ENCODE measurements around the gene JAM3. TPM values are rescaled to one million over a fixed set of nuclear protein-coding genes. Genes with fewer than 3 reads are reported as not detected.

Gene JAM3
- total and polyA plus RNA-seq, 2 donors (not counting 3 experiments of a cell fraction or from before 2014, with no cell fraction given), result 78.8 to 137 TPM

DNA sequence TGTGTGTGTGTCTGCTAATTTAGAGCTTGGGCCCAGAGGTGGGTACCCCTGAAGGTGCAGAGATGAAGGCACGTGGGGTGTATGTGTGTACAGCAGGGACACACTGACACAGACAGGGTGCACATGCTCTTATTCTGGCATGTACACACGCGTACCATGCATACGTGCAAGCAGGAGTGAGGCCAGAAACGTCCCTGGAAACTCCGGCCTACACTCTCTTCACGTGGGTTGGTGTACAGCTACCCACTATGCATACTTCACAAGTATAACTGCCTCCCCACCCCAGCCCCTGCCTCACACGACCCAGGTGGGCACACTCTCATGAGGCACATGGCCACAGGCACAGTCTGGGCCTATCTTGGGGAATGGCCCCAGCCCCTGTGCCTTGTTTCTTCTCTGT is 27.5 kb upstream of the JAM3 start:
- no peak overlapping the region for H3K9ac ChIP-seq (replicated peaks; ENCODE audit: extremely low read depth, insufficient read depth, low read length)
- H4K20me1 ChIP-seq (replicated peaks; ENCODE audit: control insufficient read depth, extremely low read depth, insufficient read depth, low read length), result no peaks in the 10 kb centered on the region
- BruUV-seq (replicated peaks), result no TSS peak
- POLR2A ChIA-PET, result no interaction called here
- FAIRE-seq, result no peak
- H3K36me3 ChIP-seq (ENCODE audit: control insufficient read depth in 2 of 2, extremely low read depth in 1 of 2, insufficient read depth in 2 of 2, low read length in 2 of 2), result no peaks in the 10 kb centered on the region
- intact Hi-C loops (cut with micrococcal nuclease), result no loop called here
- dilution Hi-C loops (cut with MboI; ENCODE audit: extremely low pct_ligation_motif_present, low sequenced_read_pairs), result no loop called here
- H3K9me3 ChIP-seq (replicated peaks; ENCODE audit: control insufficient read depth, insufficient read depth, low read length), result no peaks in the 10 kb centered on the region
- CTCF ChIA-PET, result interaction anchor here (0.7 to 4.5 kb wide), 5 partner anchors 8 to 114 kb away, joined by 3 to 32 read pairs (median 4); no protein-coding TSS in a partner anchor
- H3K27ac ChIP-seq (ENCODE audit: insufficient read depth, low read depth, low read length), result no peak overlapping the region
- DNase-seq (ENCODE audit: low read depth, low spot score), result no peak
- peaks cover 3 to 6% of the 10 kb centered on the region in 2 experiments for H3K27me3 ChIP-seq (ENCODE audit: control insufficient read depth in 2 of 2, insufficient read depth in 2 of 2, low read length in 2 of 2)
- no peaks in the 10 kb centered on the region for H3K9me1 ChIP-seq (replicated peaks; ENCODE audit: control insufficient read depth, extremely low read depth, insufficient read depth, low read length)
- no peak overlapping the region for H3K4me2 ChIP-seq (ENCODE audit: insufficient read depth, low read length)
- H2AFZ ChIP-seq (ENCODE audit: low read depth, low read length), result no peak overlapping the region
- H3K4me1 ChIP-seq (ENCODE audit: control insufficient read depth, extremely low read depth, insufficient read depth, low read length), result peaks cover 8% of the 10 kb centered on the region
- no peak for TF ChIP-seq JUN (IDR thresholded peaks at IDR 0.05; ENCODE audit: borderline replicate concordance, insufficient read depth, insufficient read length, low read depth)
- no peak for TF ChIP-seq POLR2AphosphoS5 (IDR thresholded peaks at IDR 0.05; ENCODE audit: insufficient read depth, low read depth, low read length)
- TF ChIP-seq, protein P1, sequence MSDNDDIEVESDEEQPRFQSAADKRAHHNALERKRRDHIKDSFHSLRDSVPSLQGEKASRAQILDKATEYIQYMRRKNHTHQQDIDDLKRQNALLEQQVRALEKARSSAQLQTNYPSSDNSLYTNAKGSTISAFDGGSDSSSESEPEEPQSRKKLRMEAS (IDR thresholded peaks at IDR 0.05; ENCODE audit: insufficient read depth, insufficient read length), result no peak
- no peak for TF ChIP-seq EZH2 (IDR thresholded peaks at IDR 0.05; ENCODE audit: borderline replicate concordance, low read depth, low read length, severe bottlenecking)
- TF ChIP-seq FOS (IDR thresholded peaks at IDR 0.05; ENCODE audit: borderline replicate concordance, insufficient read depth, low read length), result no peak
- TF ChIP-seq POLR2A (IDR thresholded peaks at IDR 0.05; ENCODE audit: low read depth, low read length), result no peak
- TF ChIP-seq GATA2 (IDR thresholded peaks at IDR 0.05; ENCODE audit: insufficient read depth, insufficient read length, low read depth, low read length), result no peak
- TF ChIP-seq, protein P2, sequence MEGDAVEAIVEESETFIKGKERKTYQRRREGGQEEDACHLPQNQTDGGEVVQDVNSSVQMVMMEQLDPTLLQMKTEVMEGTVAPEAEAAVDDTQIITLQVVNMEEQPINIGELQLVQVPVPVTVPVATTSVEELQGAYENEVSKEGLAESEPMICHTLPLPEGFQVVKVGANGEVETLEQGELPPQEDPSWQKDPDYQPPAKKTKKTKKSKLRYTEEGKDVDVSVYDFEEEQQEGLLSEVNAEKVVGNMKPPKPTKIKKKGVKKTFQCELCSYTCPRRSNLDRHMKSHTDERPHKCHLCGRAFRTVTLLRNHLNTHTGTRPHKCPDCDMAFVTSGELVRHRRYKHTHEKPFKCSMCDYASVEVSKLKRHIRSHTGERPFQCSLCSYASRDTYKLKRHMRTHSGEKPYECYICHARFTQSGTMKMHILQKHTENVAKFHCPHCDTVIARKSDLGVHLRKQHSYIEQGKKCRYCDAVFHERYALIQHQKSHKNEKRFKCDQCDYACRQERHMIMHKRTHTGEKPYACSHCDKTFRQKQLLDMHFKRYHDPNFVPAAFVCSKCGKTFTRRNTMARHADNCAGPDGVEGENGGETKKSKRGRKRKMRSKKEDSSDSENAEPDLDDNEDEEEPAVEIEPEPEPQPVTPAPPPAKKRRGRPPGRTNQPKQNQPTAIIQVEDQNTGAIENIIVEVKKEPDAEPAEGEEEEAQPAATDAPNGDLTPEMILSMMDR (IDR thresholded peaks at IDR 0.05; ENCODE audit: extremely low read depth in 1 of 2, insufficient read depth in 1 of 2, low read depth in 1 of 2, low read length in 2 of 2), result no peak
- TF ChIP-seq MYC (IDR thresholded peaks at IDR 0.05; ENCODE audit: low read depth, low read length), result no peak
- H3K79me2 ChIP-seq (ENCODE audit: control insufficient read depth, insufficient read depth, low read length), result no peaks in the 10 kb centered on the region
- H3K4me3 ChIP-seq (replicated peaks in 1 of 3; ENCODE audit: insufficient read depth in 1 of 3, low read depth in 1 of 3, low read length in 3 of 3), result no peak overlapping the region
